K562 (cell line): ENCODE data around the gene MAP1LC3B. TPM values are rescaled to one million over a fixed set of nuclear protein-coding genes. Genes with fewer than 3 reads are reported as not detected.

Source experiments
- CBFB ChIP-seq: sonication (generic); formaldehyde crosslinking; IDR thresholded peaks from 2 replicates; pipeline ENCODE4 v1.4.0; 2020; ENCODE audit warnings: mild to moderate bottlenecking, missing genetic modification reagents
- ELK3 ChIP-seq: fragments of 450-650 bp; formaldehyde crosslinking; IDR thresholded peaks from 2 replicates; pipeline ENCODE4 v1.4.0; 2020; ENCODE audit warnings: mild to moderate bottlenecking
- FOXA3 ChIP-seq, 2 experiments: fragments of 450-650 bp in 1 of 2; sonication (generic) in 1 of 2; formaldehyde crosslinking; IDR thresholded peaks in 1 of 2; conservative IDR thresholded peaks in 1 of 2; 2 replicates each; pipeline versions ENCODE4 v1.4.0 to v1.8.0; 2020 to 2022; ENCODE audit warnings: mild to moderate bottlenecking in 2 of 2, missing genetic modification reagents in 1 of 2
- HOXB6 ChIP-seq: fragments of 250-450 bp; sonication (Bioruptor Pico); IDR thresholded peaks from 2 replicates; pipeline ENCODE4 v1.5.1; 2022; ENCODE audit warnings: mild to moderate bottlenecking, borderline replicate concordance
- MTA3 ChIP-seq: fragments of 450-650 bp; formaldehyde crosslinking; IDR thresholded peaks from 2 replicates; pipeline ENCODE4 v1.6.1; 2017; ENCODE audit warnings: mild to moderate bottlenecking, borderline replicate concordance
- PRDM10 ChIP-seq: fragments of 450-650 bp; IDR thresholded peaks from 2 replicates; pipeline ENCODE4 v1.6.1; 2018; ENCODE audit not compliant: partially characterized antibody
- SMARCB1 ChIP-seq: IDR thresholded peaks from 2 replicates; pipeline ENCODE4 v1.6.1; 2011; ENCODE audit warnings: improper control_type of control experiment, low read depth; ENCODE audit not compliant: insufficient read length
- ZNF830 ChIP-seq: fragments of 250-450 bp; sonication (Bioruptor Pico); IDR thresholded peaks from 2 replicates; pipeline ENCODE4 v1.5.0; 2021; ENCODE audit warnings: mild to moderate bottlenecking
- polyA plus RNA-seq, 8 experiments: library from polyadenylated mRNA; depleted of rRNA in 4 of 8; stranded (reverse) in 5 of 8; unstranded in 3 of 8; fragments of >200 nt; fragmentation: Nextera tagmentation in 2 of 8; fragmentation: Illumina TruSeq in 1 of 8; extraction: Ambion mirVana in 2 of 8; extraction: Trizol in 1 of 8; gene quantifications; 2 replicates each; pipeline versions ENCODE4 v1.2.1 to v1.2.3, GENCODE V29; 2011 to 2014; ENCODE audit warnings: inconsistent platforms in 1 of 8, missing spikeins in 1 of 8
- total RNA-seq, 7 experiments: library from RNA; depleted of rRNA in 6 of 7; stranded (reverse); fragments of >200 nt in 6 of 7; fragmentation: Illumina TruSeq in 2 of 7; extraction: Trizol in 2 of 7; gene quantifications; 2 replicates each; pipeline versions ENCODE4 v1.2.1 to v1.2.3, GENCODE V29; 2011 to 2021; ENCODE audit warnings: low replicate concordance in 1 of 7
- TF ChIP-seq, protein P1 (sequence below), 3 experiments: fragments of 200-800 bp in 1 of 3; sonication (Bioruptor generic) in 1 of 3; sonication (generic) in 1 of 3; formaldehyde crosslinking in 1 of 3; IDR thresholded peaks; 2 replicates each; pipeline versions ENCODE4 v1.6.1 to v1.8.0; 2016 to 2022; ENCODE audit warnings: mild to moderate bottlenecking in 2 of 3, missing compliant biosample characterization in 2 of 3, missing genetic modification characterization in 2 of 3, missing genetic modification reagents in 1 of 3

The MAP1LC3B gene
- total and polyA plus RNA-seq, 9 of the 15 experiments (the other 6 are each of a cell fraction or from before 2014, with no cell fraction given) = 16.0 to 81.5 (median 36.7) TPM

- TF ChIP-seq PRDM10 (no peak), MTA3 (no peak), HOXB6 (CRISPR knock-in tag) (no peak), CBFB (CRISPR knock-in tag) (no peak), ELK3 (no peak), ZNF830 (CRISPR knock-in tag) (no peak), SMARCB1 (no peak), FOXA3 (CRISPR knock-in tag; conservative IDR thresholded peaks at IDR 0.05 in 1 of 2, IDR thresholded peaks at IDR 0.05 in 1 of 2) (no peak)
- TF ChIP-seq, protein P1, sequence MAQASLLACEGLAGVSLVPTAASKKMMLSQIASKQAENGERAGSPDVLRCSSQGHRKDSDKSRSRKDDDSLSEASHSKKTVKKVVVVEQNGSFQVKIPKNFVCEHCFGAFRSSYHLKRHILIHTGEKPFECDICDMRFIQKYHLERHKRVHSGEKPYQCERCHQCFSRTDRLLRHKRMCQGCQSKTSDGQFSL (CRISPR knock-in tag; IDR thresholded peaks at IDR 0.05) = no peak
- TF ChIP-seq, protein P1 (tag; IDR thresholded peaks at IDR 0.05) = no peak
These were observed 17.0 kb downstream of the MAP1LC3B start (continued) for GRCh38 chr16:87409153-87409552.
